ENCODE results near the gene GPATCH1.

The GPATCH1 gene

GRCh38 chr19:33132021-33132420, 51.0 kb downstream of the GPATCH1 start, which contains the start of gene WDR88:
Gene WDR88, plus strand, starts transcription at chr19:33132114. Its CDS starts 56 bp downstream, at chr19:33132170.
- no peak for TF ChIP-seq CTCF (IDR thresholded peaks at IDR 0.05; ENCODE audit: low read depth, low read length)
- no peak within 1 kb of the TSS for H3K27ac ChIP-seq
- H3K27me3 ChIP-seq (ENCODE audit: insufficient read depth, low read depth, severe bottlenecking): no peaks in the 10 kb centered on the region
- H3K9me3 ChIP-seq (ENCODE audit: severe bottlenecking): no peaks in the 10 kb centered on the region
- DNase-seq: no peak
- peaks cover 11% of the 10 kb centered on the region for H3K36me3 ChIP-seq
- H3K4me3 ChIP-seq (ENCODE audit: low read depth, low read length): no peak within 1 kb of the TSS

- DNase-seq: no peak
- Histone ChIP-seq H3K27ac (no peak overlapping the region), H3K27me3 (ENCODE audit: insufficient read depth, low read depth, severe bottlenecking) (no peaks in the 10 kb centered on the region), H3K36me3 (peaks cover 9% of the 10 kb centered on the region), H3K4me3 (ENCODE audit: low read depth, low read length) (no peak overlapping the region), H3K9me3 (ENCODE audit: severe bottlenecking) (no peaks in the 10 kb centered on the region)
- TF ChIP-seq CTCF (IDR thresholded peaks at IDR 0.05; ENCODE audit: low read depth, low read length): peak; percentile 70
Measured at GRCh38 chr19:33132425-33132824, 51.4 kb downstream of the GPATCH1 start.

- no peaks in the 10 kb centered on the region; the same call in none of the 2 replicates for H3K36me3 ChIP-seq
- no peaks in the 10 kb centered on the region for H3K9me3 ChIP-seq (ENCODE audit: severe bottlenecking)
- no peak overlapping the region for H3K4me3 ChIP-seq (ENCODE audit: low read depth, low read length)
- no peak for DNase-seq
- H3K27me3 ChIP-seq (ENCODE audit: insufficient read depth, low read depth, severe bottlenecking): no peaks in the 10 kb centered on the region
- H3K27ac ChIP-seq: no peak overlapping the region
- no peak for TF ChIP-seq CTCF (IDR thresholded peaks at IDR 0.05; ENCODE audit: low read depth, low read length)
Measured at GRCh38 chr19:33133438-33134031, 52.6 kb downstream of the GPATCH1 start.

- DNase-seq: no peak
- H3K27me3 ChIP-seq (ENCODE audit: insufficient read depth, low read depth, severe bottlenecking): no peaks in the 10 kb centered on the region
- H3K27ac ChIP-seq: no peak overlapping the region
- no peaks in the 10 kb centered on the region; the same call in none of the 2 replicates for H3K36me3 ChIP-seq
- H3K4me3 ChIP-seq (ENCODE audit: low read depth, low read length): no peak overlapping the region
- no peaks in the 10 kb centered on the region for H3K9me3 ChIP-seq (ENCODE audit: severe bottlenecking)
- no peak for TF ChIP-seq CTCF (IDR thresholded peaks at IDR 0.05; ENCODE audit: low read depth, low read length)
Measured at GRCh38 chr19:33134571-33135041, 53.6 kb downstream of the GPATCH1 start.

GRCh38 chr19:33139165-33139564, 58.2 kb downstream of the GPATCH1 start:
- H3K27ac ChIP-seq: no peak overlapping the region
- no peaks in the 10 kb centered on the region for H3K36me3 ChIP-seq
- H3K4me3 ChIP-seq (ENCODE audit: low read depth, low read length): no peak overlapping the region
- H3K9me3 ChIP-seq (ENCODE audit: severe bottlenecking): no peaks in the 10 kb centered on the region
- TF ChIP-seq CTCF (IDR thresholded peaks at IDR 0.05; ENCODE audit: low read depth, low read length): no peak
- no peak for DNase-seq
- H3K27me3 ChIP-seq (ENCODE audit: insufficient read depth, low read depth, severe bottlenecking): no peaks in the 10 kb centered on the region

All from WERI-Rb-1 (cell line).